NCI-H2107 (cell line): Measurements from ENCODE around the gene PTPN20.

Experiments
- DNase-seq: peaks from one replicate; lab custom pipeline; 2025; lab: John Stamatoyannopoulos, UW

Gene PTPN20

DNA sequence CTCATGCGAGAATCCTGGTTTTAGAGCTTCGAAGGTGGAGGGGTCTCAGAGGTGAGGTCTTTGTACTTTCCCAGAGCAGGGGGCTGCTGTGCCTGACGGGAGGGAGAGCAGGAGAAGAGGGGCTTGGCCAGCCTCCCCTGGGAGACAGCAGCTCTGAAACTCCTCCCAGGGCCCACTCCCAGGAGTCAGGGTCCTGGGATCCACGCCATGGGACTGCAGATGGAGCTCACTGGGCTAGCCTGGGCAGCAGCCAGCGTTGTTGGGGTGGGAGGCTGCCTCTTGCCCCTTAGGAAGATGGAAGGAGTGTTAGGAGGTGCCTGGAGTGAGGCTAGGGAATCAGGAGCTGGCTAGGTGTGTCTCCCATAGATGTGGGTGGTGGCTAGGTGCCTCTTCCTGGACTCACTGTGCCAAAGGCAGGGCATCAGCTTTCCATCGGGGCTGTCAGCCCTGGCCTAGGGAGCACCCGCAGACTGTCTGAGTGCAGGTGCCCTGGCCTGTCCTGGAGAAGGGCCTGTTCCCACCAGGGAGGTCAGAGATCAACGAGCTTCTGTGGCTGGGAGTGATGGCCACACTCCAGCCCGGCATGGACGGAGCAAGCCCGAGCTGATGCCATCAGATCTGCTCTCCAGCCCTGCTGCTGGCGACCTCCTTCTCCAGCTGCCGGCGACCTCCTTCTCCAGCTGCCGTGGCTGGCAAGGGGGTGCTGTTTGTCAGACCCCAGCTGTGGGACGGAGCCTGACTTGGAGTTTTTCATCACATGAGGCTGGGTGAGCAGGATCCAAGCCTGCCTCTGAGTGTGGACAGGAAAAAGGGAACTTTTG lies 111.3 kb downstream of the PTPN20 start:
- DNase-seq: no peak

DNA sequence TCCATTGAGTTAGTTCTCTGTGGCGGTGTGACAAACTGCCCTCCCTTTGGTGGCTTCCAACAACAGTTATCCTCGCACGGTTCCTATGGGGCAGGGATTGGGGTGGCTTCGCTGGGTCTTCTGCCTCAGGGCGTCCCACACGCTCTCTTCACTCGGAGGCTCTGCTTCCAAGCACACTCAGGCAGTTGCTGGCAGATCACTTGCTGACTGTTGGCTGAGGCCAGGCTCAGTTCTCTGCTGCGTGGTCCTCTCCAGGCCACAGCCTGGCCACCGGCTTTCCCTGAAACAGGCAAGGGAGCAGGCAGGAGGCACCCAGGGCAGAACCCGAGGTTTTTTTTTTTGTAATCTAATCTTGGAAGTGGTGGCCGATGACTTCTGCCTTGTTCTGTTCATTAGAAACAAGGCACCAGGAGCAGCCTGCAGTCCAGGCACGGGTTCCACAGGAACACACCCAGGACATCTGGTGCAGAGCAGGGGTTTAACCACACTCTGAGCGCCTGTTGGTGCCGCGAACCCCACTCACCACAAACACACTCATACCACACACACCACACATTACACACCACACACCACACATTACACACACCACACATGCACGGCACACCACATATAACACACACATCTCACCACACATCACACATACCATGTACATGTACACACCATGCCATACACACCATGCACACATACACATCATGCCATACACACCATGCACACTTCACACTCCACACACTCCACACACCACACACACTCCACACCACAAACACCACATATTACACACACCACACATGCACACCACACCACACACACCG lies 112.2 kb downstream of the PTPN20 start:
- no peak for DNase-seq

DNA sequence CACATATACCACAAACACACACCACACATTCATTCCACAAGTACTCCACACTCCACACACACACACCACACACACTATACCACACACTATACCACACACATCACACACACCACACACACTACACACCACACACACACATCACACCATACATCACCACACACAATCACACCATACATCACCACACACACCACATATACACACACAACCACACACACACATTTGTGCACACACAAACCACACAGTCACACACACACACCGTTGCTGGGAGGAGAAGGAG lies 112.8 kb downstream of the PTPN20 start:
- DNase-seq: no peak

DNA sequence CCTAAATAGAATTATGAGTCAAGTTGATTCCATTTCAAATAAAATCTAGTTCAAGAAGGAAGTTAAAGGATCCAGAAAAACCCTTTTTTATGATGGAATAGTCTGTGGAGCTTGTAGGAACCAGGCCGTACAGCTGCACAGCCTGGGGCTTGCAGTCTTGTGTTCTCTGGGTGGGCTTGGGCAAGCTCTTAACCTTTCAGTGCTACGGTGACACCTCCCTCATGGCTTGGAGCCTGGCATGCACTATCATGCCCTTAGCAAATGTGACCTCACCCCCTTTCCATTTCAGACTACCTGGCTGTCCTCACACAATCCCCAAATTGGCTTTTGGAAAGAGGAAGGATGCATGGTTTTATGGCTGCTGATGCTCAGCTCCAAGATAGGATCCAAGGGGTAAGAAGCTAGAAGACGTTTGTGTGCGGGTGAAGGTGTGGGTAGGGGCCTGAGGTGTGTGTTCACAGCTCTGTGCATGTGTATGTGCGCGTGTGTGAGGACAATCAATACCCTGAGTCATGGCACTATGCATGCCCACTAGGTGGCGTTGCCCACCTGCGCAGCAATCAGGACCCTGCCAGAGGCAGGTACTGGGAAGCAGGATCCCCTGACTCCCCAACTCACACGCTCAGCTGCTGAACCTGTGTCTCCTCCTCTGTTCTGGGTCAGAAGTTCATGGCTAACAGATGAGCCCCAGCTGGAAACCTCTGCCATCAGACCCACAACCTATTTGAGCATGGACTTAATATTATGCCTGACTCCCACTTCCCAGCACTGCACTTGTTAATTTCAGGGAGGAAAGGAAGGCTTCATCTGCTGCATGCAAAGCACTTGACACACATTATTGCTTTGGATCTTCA lies 113.4 kb downstream of the PTPN20 start:
- peak; percentile 1 for DNase-seq

DNA sequence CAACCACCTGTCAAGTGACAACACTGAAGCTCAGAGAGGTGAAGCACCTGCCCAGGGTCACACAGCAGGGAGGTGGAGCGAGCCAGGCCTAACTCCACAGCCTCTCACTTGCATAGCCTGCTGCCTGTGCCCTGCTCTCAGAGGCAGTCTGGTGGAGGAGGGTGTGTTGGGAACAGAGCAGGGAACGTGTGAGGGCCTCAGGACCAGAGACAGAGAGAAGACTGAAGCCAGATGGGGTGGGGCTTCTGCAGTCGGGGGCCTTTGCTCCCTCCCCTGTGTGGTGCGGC lies 114.0 kb downstream of the PTPN20 start:
- no peak for DNase-seq

DNA sequence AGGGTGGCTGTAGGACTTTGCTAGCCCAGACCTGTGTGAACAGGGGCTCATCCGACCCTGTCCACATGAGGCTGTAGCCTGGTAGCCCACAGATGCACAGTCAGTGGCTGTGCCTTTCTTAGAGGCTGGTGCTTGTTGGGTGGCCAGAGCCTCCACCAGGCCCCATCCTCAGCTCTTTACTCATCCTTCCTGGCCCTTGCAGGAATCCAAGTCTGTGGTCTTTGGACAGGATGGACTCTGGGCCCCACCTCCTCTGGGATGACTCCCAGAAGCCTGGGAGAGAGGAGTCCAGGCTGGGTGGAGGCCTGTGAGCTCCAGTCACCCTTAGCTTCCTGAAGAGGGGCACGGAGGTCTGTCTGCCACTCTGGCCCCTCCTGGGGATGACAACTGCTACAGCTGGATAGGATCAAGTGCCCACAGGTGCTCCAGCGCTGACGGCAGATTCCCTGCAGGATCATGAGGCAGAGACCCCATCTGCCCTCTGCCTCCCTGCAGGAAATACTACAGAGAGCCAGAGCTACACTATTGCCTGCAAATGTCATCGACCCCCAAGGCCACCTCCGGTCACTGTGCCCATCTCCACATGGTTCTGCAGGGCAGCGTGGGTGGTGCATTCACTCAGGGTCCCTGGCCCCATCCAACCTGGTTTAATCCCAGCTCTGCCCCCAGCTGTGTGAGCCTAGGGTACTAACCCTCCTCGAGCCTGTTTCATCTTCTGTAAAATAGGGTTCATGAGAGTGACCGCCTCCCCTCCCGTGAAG lies 114.5 kb downstream of the PTPN20 start:
- no peak for DNase-seq

DNA sequence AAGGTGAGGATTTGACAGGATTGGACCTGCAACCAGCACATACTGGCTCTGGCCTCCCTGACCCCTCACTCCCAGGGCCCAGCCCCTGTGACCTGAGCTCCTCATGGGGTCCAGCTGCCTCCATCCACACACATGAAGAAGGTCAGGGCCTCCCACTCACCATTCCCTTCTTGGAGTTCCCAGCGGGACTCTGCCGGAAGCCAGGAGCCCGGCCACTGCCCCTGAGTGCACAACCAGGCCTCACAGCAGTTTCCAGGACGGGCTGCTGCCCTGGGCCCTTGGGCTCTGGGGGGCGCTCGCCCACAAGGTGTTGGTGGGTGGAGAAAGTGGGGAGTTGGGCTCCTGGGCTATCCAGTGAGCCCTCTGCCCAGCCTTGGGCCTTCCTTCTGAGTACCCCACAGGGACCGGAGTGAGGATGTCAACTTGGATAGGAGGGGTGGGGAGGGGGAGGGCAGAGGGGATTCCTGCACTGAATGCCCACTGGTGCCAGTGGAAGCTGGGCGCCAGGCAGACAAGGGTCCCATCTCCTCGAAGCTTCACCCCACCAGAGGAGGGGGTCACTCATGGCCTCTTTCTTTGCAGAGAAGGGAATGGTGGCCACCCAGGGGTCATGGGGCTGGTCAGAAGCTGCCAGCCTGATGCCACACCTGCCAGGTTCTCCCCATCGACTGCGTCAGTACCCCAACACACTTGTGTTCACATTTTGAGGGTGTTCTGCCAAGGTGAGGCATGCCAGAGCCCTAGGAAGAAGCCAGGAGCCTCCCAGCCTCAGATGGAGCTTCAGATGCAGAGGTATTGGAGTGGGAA lies 115.3 kb downstream of the PTPN20 start:
- DNase-seq: no peak

DNA sequence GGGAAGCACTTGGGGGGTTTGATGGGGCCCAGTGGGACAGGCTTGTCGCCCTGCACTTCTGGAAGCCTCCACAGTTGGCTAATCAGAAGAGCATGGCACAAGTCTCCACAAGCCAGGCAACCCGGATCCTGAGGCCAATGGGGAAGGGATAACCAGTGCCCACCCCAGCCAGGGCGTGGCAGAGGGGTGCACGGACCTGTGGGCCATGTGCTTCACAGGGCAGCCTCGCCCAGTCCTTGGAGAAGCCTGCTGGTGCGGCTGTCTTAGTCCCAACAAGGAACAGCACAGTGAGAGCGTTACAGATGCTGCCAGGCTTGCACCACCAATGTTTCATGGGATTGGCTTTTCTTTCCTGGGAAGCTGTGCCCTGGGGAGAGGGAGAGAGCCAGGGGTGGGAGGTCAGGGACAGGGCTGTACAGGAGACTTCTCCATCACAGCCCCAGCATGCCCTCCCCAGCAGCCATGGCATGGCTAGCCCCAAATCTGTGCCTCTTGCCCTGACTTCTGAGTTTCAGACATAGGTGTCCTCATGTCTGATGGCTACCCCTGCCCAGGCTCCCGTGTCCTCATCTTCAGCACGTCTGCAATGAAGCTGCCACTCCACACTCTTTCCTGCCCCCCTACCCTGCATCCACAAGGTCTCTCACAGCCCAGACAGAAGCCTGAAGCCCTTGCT lies 116.0 kb downstream of the PTPN20 start:
- DNase-seq: no peak

DNA sequence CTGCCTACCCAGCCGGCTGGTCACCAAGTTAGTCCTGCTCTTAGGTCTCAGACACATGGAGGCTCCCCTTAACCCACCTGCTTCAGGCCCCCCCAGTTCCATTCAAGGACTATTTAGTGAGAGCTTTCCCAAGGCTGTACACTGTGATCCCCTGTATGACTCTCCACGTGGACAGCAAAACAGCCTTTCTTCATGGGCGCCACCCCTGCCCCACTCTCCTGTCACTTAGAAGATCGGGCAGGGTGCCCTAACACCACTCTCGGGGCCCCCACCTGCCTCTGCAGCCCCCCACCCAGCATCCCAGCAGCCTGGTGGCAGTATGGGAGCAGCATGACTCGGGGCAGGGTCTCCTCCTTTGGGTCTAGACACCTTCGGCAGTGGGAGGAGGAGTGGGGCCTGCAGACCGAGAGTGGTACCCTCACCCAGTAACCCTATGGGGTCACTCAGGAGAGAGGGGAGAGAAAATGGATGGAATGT lies 116.6 kb downstream of the PTPN20 start:
- DNase-seq: no peak

DNA sequence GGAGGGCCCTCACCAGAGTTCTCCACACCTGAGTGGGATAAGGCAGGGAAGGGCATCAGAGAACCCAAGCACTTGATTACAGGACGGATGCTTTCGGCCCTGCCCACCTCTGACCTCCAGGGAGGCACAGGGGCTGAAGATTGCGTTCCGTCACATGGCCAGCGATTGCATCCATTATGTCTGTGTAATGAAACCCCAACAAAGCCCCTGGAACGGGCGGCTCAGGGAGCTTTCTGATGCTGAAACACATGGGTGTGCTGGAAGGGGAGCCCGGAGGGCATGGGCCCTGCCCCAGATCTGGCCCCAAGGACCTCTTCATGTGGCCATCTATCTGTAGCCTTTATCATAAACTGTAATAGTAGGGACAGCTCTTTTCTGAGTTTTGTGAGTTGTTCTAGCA lies 117.2 kb downstream of the PTPN20 start:
- DNase-seq: no peak

DNA sequence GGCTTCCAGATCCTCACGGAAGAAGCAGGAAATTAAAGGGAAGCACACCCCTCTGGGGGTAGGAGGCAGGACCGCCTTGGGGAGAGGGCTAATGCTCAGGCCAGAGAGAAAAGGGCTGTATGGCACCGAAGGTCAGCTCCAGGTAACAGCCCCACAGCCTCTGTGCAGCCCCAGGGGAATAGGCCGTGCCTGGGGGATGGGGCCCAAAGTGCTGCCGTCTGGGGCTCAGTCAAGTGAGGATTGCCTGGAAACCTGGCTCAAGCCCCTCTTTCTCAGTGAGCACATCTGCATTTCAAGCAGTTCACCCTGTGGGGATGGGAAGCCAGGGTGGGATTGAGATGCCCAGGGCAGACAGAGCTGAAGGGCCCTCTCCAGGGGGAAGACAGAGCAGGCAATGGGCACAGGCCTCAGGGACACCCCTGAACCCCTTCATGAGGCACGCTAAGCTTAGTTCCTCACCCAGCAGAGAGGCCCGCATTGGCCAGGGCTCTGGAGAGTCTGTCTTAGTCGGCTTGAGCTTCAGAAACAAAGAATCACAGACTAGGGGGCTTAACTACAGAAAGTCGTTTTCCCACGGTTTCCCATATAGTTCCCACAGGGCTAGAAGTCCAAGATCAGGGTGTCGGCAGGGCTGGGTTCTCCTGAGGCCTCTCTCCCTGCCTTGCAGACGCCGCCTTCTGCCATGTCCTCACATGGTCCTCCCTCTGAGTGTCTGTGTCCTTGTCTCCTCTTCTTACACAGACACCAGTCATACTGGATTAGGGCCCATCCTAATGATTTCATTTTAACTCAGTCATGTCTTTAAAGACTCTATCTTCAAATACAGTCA lies 118.2 kb downstream of the PTPN20 start:
- no peak for DNase-seq

DNA sequence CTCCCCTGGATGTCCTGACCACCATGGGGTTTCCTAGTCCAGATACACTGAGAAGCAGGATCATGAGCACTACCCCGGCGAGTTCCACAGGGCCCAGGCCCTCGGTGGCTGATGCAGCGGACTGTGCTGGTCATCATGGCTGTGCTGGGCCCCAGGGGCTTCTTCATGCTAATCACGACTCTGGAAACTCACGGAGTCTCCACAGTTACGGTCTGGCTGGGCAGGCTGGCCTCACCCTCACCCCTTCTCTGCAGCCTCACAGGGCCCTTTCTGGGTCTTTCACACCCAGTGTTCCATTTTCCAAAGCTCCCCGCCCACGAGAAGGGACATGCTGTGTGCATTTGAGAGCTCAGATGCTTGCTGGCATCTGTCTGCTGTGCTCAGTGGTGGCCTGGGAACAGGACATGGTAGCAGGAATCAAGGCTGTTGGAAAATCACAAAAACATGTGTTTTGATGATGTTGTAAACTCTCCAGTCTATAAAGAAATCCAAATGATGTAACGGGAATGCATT lies 119.0 kb downstream of the PTPN20 start:
- no peak for DNase-seq

DNA sequence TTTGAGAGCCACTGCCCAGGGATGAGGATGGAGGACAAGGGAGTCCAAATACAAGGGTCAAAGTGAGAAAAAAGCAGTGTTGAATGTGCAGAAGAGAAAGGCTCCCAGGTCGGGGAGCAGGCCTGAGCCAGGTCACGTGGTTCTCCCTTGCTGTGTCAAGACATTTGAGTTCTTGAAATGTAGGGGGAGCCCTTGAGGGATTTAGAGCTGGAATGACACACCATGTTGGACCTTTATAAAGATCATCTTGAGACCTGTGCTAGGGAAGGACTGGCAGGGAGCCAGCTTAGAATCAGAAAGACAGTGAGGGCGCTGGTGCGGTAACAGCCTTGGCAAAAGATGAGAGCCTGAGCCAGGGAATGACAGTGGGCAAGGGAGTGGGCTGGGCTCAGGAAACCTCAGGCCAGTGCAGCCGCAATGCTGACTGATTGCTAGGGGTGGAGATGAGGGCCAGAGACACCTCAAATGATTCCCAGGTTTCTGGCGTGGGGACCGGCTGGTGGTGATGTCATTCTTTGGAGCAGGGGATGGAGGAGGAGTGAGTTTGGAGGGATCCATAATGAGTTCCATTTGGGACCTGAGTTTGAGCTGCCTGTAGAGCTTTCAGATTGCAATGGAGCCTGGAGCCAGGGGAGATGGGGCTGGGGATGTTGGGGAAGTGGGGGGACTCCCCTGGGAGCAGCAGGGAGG lies 120.1 kb downstream of the PTPN20 start:
- DNase-seq: no peak

DNA sequence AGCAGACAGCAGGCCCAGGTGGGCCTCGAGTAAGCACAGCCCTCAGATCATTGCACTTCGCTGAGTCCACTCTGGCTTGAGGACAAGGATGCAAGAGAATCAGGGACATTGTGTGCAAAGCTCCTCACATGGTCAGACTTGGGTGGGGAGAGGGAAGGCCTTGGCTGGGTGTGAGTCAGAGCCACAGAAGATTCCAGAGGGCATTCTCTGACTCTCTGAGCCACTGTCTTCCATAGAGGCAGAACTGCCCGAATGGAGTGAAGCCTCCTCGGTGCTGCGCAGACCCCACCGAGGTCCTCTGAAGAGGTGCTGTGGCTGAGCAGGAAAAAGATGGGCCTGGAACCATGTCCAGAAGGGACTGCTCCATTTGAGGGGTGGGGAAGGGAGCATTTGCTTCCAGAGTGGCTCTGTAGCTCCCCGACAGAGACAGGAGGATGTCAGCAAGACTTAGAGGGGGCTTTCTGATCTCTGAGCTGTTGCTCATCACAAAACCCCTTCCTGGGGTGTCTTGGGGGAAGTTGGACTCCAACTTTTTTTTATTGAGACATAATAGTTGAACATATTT lies 120.8 kb downstream of the PTPN20 start:
- DNase-seq: no peak

DNA sequence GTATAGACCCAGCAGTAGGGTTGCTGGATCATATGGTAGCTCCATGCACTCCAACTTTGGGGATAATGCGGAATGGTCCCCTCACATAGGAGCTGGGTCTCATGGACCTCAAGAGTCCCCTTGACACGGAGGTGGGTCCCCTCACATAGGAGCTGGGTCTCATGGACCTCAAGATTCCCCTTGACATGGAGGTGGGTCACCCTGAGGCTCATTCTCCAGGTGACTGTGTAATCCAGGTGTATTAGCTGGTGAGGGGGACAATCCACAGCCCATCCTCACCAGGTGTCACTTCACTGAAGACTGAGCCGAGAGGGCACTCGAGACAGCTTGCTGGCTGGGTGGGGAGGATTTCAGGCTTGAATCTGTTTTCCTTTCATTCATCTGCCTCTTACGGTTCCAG lies 121.9 kb downstream of the PTPN20 start:
- DNase-seq: no peak

DNA sequence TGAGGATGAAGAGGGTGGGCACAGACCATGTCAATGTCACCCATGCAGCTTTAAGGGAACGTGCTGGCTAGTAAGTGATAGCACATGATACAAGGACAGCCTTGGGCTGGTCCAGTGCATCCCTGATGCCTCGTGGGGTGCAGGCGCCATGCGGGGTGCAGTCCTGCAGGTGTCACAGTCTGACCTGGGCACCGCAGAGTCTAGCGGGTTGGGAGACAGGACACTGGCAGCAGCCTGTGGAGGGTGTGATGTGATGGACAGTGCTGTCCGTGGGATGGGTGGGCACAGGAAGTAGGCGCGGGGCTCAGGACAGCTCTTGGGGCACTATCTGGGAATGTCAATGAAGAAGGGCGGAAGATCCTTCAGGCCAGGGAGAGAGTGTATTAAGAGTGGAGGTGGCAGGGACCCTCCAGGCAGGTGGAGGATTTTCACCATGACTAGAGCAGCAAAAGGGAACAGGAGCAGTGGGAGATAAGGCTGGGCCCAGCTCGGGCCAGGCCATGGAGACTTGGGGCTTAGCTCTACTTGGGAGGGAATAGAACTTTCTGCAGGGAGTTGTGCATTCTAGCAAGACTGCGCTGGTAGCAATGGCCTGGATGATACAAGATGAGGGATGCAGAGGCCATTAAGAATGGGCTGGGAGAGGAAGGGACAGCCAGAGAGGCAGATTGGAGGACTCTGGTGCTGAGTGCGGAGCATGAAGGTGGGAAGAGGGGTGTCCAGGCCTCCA lies 122.5 kb downstream of the PTPN20 start:
- DNase-seq: no peak

DNA sequence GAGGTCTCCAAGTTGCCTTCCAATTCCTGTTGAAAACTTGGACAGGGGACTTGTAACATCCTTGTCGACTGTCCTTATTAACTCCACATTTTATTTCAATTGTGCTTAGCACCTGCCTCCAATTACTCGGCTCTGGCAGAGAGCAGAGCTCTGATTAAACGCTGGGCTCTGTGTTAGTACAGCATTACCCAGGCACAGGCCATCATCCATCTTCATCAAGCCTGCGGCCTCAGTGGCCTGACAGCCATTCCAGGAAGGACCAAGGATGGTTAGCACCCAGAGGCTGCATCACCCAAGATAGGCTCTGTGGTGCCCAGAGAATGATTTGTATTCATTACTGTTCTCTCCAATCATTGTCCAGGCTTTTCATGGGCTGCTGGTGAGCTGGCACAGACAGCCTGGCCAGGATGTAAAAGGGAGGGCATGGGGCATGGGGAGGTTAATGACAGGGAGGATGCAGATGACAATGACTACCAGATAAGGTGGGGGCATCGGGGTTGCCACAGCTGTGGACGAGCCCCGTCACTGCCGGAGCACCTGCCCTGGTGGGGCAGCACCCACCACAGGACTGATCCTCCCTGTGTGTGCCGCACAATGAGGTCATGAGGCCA lies 123.3 kb downstream of the PTPN20 start:
- no peak for DNase-seq
